ENCODE results near the gene M1AP. TPM values are rescaled to one million over a fixed set of nuclear protein-coding genes. Genes with fewer than 3 reads are reported as not detected.

Gene M1AP
- total RNA-seq, 4 donors from 2014 or later: 0.56 to 1.8 (median 0.91) TPM

GRCh38 chr2:74555610-74556103 is 92.5 kb downstream of the M1AP start:
- DNase-seq (ENCODE audit: low spot score) (no peak), ATAC-seq (ENCODE audit: low FRiP score) (no peak)
- no peak for TF ChIP-seq CTCF (IDR thresholded peaks at IDR 0.05)

GRCh38 chr2:74554820-74555531 is 93.2 kb downstream of the M1AP start:
- DNase-seq (ENCODE audit: low spot score) (no peak), ATAC-seq (ENCODE audit: low FRiP score) (peak; percentile 68)
- no peak for TF ChIP-seq CTCF (IDR thresholded peaks at IDR 0.05)

GRCh38 chr2:74553892-74554819 is 94.0 kb downstream of the M1AP start, which contains the start of the genes DOK1 and LOXL3:
DOK1 (plus strand) TSS chr2:74554720; CDS start chr2:74554755, 35 bp downstream.
LOXL3 (minus strand) TSS chr2:74553942; CDS start chr2:74552634, 1,308 bp downstream.
- peak; percentile 77 for DNase-seq (ENCODE audit: low spot score)
- peak; percentile 86 for ATAC-seq (ENCODE audit: low FRiP score)

GRCh38 chr2:74552914-74553811 is 95.0 kb downstream of the M1AP start:
- TF ChIP-seq CTCF (IDR thresholded peaks at IDR 0.05): no peak
- DNase-seq (ENCODE audit: low spot score): no peak

More at GRCh38 chr2:74553892-74554819, 94.0 kb downstream of the M1AP start, which contains the start of the genes DOK1 and LOXL3:
- TF ChIP-seq CTCF (IDR thresholded peaks at IDR 0.05): no peak

GRCh38 chr2:74551942-74552913 is 95.9 kb downstream of the M1AP start:
- DNase-seq (ENCODE audit: low spot score) (no peak), ATAC-seq (ENCODE audit: low FRiP score) (no peak)
- no peak for TF ChIP-seq CTCF (IDR thresholded peaks at IDR 0.05)

More at GRCh38 chr2:74552914-74553811, 95.0 kb downstream of the M1AP start:
- ATAC-seq (ENCODE audit: low FRiP score): no peak
